Superior temporal gyrus (tissue), 1 donor: ENCODE results near the gene LIM2.

Experiments
- DNase-seq: peaks from one replicate; pipeline ENCODE4 v3.0.0-alpha.2; 2016; ENCODE audit errors: extremely low spot score

The LIM2 gene

DNA sequence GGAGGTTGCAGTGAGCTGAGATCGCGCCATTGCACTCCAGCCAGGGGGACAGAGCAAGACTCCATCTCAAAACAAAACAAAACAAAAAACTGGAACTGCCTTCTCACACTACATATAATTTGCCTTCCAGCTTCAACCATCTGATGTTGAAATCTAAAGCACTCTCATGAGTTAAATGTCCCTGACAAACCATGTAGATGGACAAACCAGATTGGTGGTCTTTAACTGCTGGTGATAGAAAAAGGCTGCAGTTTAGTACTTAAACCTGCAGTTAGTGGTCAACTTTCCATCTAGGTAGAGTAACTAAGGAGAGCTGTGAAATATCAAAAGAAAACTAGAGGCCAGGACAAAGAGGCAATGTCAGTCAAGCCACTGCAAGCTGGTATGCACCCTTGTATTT lies 8.4 kb upstream of the LIM2 start:
- DNase-seq, result no peak

GRCh38 chr19:51394050-51394836 lies 6.5 kb upstream of the LIM2 start:
- DNase-seq, result peak; percentile 97

DNA sequence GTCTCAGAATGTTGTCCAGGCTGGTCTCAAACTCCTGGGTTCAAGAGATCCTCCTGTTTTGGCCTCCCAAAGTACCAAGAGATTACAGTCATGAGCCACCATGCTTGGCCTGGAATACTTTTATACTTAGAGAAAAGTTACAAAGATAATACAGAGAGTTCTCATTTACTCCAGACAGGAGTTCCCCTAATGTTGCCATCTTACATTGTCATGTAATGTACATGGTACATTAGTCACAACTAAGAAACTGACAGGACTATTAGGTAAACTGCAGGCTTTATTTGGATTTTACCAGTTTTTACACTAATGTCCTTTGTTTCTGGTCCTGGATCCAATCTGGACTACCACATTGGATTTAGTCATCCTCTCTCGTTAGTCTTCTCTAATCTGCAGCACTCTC lies 4.9 kb upstream of the LIM2 start:
- no peak for DNase-seq

GRCh38 chr19:51391073-51391611 lies 3.4 kb upstream of the LIM2 start:
- DNase-seq, result no peak

- DNase-seq, result no peak
These were observed 1.4 kb upstream of the LIM2 start for GRCh38 chr19:51389143-51389542.

DNA sequence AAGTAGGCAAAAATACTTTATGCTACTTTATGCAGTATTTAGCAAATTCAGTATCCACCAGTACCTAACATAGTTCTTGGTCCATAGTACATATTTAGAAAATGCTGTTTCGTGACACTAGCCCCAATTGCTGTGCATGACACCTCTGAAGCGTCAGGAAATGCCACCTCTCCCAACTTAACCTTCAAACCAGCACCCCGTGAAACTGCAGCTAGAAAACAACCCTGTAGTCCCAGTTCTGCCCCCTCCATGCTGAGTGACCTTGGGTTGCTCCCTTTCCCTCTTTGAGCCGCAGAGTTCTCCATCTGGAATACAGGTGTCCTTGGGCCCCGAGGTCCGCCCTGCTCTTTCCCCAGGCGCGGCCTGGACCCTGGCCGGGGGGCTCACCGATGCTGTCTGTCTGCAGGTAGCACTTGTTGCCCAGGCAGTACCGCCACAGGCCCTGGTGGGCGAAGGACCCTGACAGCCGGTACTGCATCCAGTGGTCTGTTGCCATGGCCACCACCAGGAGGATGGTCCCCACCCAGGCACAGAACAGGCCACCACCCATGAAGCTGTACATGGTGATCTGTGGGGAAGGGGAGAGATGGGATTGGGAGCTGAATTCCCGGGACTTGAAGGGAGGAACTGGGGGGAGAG lies 773 bp downstream of the LIM2 start:
- DNase-seq, result no peak

DNA sequence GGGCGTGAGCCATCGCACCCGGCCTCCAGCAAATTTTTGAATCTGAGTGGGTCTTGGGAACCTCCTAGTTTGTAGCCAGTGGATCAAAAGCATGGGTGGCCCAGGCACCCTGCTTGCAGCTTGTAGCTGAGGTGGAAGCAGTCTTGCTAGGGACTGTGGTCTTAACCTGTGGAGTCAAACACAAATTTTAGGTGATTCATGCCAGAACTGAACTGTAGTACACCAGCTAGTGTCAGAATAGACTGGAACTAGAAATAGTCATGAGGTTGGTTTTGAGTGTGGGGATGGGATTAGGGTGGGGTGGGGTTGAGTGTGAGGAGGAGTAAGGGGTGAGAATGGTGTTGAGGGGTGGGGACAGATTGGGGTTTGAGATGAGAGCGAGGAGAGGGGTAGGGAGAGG lies 5.8 kb downstream of the LIM2 start:
- DNase-seq, result no peak

DNA sequence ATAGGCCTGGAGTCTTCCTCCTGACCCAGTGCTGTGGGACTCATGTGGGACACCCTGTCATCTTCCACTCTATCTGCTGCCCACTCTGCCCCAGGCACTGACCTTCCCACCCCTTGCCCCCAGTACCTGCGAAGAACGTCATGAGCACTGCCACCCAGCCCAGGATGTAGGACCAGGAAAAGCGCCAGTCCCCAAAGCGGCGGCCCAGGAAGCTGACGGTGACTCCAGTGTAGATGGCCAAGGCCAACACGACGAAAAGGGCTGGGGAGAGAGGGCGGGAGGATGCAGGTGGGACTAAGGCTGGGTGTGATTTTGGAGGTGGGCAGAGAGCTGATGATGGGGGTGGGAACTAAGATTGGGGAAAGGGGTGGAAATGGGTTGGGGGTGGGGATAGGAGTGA lies 7.4 kb downstream of the LIM2 start:
- DNase-seq, result no peak

- no peak for DNase-seq
These were observed 10.4 kb downstream of the LIM2 start for GRCh38 chr19:51377422-51377821.

GRCh38 chr19:51375504-51376221 lies 12.1 kb downstream of the LIM2 start:
- no peak for DNase-seq

GRCh38 chr19:51372649-51373504 lies 14.9 kb downstream of the LIM2 start, which contains the start of gene NKG7:
TSS of gene NKG7 (minus strand) at chr19:51372654. CDS start at chr19:51372535, 119 bp downstream.
- no peak for DNase-seq

GRCh38 chr19:51372021-51372648 lies 15.6 kb downstream of the LIM2 start:
- DNase-seq, result no peak

GRCh38 chr19:51371186-51371690 lies 16.5 kb downstream of the LIM2 start:
- no peak for DNase-seq

DNA sequence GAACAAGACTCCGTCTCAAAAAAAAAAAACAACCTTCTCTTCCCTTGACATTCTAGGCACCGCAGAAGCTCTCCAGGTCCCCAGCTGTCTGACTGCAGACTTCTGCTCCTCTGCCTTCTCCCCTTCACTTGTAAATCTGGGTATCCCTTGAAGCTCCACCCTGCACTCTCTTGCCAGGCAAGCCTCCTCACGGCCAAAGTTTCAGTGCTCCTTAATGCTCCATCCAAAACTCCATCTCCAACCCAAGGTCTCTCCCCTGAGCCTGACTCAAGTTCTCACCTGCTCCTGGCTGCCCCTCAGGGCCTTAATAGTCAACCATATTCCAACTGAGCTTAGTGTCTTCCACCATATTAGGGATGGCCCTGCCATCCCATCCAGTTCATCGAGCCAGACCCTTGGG lies 17.5 kb downstream of the LIM2 start:
- DNase-seq, result no peak

- DNase-seq, result no peak
These were observed 19.1 kb downstream of the LIM2 start, which contains the start of gene CLDND2 for GRCh38 chr19:51368366-51369282. TSS of gene CLDND2 (minus strand) at chr19:51369003. CDS start at chr19:51368577, 426 bp downstream.

- DNase-seq, result peak; percentile 95
These were observed 20.0 kb downstream of the LIM2 start for GRCh38 chr19:51367565-51368365.

DNA sequence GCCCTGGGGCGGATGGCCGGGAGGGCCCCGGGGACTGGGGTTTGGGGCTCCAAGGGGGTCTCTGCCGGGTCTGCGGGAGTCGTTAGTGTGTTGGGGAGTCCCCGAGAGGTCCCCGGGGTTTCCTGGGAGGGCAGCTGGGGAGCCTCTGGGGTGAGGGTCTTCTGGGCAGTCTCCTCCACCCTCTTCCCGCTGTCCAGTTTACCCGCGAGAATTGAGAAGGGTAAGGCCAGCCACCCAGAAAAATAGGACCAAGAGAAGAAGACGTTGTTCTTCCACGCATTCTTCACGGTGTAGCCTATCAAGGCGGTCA lies 20.6 kb downstream of the LIM2 start:
- no peak for DNase-seq

GRCh38 chr19:51366389-51367254 lies 21.2 kb downstream of the LIM2 start:
- peak; percentile 98 for DNase-seq
